HG02759 (cell line): ENCODE measurements around the gene NINJ2.

ENCODE experiments used
- ATAC-seq: cut with Tn5 transposase; IDR thresholded peaks from one replicate; pipeline ENCODE4 v1.9.1; 2021; ENCODE audit warnings: mild to moderate bottlenecking, moderate library complexity; ENCODE audit not compliant: unreplicated experiment

The NINJ2 gene

DNA sequence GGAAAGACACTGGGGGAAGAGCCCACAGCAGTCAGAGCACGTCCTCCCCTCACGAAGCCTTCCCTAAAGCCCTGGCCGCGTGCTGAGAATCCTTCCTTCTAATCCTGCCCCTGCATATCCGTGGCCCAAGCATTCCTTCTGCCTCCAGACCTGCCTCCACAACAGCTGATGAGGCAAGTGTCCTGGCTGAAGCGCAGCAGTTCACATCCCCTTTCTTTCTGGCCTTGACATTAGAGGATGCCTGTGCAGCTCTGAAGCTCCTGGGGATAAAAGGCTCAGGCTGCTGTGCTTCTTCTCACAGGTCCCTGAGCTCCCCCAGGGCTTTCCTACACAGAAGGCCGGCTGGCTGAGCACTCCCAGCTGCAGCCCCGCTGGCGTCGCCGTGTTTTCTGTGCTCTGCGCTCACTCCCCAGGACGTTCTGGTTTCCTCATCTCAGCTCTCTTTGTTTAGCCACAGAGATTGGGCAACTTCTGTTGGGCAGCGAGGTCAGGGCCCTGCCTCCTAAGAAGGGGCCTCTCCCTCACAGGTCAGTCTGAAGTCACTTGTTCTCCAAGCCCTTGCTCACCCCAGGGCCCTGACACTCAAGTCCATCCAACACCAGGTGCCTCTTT, 45.8 kb downstream of the NINJ2 start:
- ATAC-seq: no peak

DNA sequence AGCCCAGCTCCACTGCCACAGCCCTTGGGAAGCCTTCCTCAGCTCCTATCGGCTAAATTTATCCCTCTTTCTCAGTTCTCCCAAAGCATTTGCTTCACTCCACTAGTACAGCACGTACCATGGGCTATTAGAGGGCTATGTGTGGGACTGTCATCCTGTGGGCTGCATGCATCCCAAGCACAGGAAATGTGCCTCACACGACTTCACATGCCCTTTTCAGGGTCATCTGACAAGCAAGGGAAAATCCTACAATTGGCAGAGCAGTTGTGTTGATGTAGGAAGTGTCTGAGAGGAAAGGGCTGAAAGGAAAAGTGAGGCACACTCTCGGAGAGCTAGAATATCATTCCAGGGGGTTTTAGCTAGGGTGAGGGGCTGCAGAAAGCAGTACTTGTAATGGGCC, 47.6 kb downstream of the NINJ2 start:
- no peak for ATAC-seq

DNA sequence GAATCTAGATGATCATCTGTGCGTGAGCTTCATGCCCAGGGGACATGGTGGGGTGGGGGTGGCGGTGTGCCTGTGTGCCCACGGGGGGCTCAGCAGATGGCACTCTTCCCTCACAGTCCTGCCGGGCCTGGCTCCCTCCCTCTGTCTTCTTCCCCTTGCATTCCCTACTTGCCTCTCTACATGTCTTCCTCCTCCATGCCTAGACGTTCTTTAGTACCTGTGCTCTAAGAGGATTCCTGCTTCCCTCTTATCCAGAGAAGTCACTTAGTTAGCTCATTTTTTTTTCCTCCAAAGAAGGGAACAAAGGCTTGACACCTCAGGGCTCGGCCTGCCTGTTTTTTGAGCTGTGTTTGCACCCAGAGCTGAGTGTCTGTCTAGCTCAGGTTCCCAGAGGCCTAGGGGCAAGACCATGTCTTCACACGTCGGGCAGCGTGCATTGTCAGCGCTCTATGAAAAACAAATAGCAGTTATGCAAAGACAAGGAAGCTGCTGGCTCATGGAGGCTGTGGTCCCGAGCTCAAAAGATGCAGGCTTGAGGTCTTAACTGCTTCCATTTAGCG, 48.8 kb downstream of the NINJ2 start:
- ATAC-seq: no peak

DNA sequence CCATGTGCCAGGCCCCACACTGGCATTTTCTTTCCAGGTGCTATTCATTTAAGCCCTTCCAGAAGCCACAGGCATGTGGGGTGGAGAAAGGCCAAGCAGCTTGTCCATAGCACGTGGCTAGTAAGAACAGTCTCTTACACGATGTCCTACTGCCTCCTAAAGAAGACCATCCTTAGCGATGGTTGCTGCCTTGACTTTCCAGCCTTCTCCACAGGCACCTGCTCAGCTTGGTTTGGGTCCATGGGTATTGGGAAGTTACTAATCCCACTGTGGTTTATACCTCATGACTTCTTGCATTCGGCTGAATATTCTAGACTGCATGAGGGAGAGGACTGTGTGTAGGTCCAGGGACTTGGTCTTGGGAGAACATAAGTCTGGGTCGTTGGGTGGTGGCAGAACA, 49.2 kb downstream of the NINJ2 start:
- no peak for ATAC-seq

DNA sequence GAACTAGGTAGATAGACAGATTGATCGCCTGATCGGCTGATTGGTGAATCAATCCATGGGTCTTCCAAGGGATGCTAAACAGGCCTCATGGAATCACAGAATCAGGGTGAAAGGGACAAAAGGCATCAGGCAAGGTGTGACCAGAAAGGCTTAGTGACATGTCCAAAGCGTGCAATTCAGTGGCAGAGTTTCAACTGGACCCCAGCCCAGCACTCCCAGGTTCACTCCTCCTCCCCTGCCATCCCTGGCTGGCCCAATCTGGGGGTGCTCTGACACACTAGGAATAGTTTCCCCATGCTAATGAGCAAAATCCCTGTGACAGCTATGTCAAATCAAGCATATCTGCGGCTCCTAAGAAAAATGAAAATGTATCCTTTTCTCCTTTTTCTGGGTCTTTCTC, 50.4 kb downstream of the NINJ2 start:
- ATAC-seq: no peak

DNA sequence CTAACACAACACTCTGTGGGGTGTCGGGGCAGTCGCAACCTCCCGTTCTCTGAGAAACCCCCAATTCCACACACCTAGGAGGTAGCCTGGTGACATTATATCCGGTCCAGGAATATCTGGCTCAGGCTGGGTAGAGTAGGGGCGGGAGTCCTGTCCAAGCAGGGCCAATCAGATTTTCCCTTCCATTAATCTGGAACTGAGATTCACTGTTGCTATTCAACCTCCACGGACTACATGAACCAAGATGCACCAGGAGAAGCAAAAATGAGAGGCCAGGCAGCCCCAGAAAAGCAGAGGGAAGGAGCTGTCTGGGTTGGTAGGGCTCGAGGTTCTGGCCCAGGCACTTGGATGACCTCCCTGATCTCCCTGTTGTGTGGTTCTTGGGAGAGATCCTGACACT, 51.0 kb downstream of the NINJ2 start:
- ATAC-seq: no peak

DNA sequence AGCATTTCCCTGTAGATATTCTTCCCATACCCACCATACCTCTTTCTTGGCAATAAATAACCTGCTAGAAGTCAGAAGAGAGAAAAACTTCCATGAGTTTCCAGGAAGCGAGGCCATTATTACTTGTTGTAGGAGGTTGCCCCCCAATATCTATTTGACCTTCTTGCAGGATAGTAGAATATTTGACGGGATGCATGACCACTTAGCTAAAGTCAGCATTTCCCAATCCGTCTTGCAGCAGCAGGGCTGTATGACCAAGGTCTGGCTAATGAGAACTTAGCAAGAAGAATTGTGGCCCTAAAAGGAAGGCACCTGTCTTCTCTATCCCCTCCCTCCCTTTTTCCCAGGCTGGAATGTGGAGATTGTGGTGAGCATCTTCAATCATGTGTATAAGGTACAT, 51.5 kb downstream of the NINJ2 start:
- ATAC-seq: no peak

DNA sequence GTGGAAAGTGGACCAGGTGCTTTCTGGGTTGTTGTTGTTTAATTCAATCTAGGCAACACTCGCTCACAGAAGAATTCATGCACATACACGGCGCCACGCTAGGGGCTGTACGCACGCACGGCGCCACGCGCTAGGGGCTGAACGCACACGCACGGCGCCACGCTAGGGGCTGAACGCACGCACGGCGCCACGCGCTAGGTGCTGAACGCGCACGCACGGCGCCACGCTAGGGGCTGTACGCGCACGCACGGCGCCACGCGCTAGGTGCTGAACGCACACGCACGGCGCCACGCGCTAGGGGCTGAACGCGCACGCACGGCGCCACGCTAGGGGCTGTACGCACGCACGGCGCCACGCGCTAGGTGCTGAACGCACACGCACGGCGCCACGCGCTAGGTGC, 54.3 kb downstream of the NINJ2 start:
- ATAC-seq: no peak

DNA sequence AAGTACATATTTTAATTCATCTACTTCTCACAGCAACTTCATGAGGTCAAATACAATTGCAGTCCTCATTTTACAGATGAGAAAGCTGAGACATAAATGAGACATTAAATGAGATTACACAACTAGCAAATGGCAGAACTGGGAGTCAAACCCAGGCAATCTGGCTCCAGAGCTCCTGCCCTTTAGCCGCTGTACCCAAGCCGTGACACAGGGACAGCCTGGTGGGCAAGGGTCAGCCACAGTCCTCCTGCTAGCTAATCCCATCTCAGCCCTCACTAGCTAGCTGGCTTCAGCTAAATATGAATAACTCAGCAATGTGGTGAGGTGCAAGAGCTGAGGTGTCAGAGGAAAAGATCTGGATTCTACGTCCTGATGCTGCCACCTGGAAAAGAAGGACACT, 54.8 kb downstream of the NINJ2 start:
- ATAC-seq: no peak

DNA sequence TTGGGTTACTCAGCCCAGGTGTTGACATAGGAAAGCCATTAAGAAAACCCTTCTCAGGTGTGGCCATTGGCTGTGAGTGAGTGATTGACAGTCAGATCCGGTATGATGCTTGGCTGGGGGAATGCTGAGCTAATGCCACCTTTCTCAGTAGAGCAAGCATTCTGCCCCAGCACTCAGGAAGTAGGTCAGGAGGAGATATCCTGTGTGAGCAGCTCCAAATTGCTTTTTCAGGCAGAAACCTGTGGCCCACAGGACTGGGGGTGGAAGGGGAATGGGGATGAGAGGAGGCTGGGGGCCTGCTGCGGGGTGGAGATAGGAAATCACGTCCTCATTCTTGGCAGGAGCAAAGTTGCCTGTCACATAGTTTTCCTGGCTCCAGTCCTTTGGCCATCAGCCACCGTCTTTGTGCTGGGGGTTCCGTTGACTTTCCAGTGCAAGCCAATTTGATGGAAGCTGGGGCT, 55.7 kb downstream of the NINJ2 start:
- ATAC-seq: no peak

DNA sequence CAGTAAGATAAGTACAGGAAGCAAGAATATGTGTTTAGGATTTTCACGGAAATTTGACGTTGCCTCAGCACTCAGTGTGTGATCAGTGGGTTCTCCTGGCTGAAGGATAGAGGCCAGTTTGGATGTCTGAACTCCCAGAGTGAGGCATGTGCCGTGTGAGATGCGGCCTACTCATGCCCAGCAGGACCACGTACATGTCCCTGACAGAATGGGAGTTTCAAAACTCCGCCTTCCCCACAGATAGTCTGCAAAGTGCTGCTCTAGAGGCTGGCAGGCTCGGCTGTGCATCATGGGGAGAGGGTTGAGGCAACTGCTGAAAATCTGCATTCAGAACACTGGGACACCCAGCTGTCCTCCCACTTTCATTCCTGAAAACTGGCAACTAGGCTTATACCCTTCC, 58.3 kb downstream of the NINJ2 start:
- no peak for ATAC-seq

DNA sequence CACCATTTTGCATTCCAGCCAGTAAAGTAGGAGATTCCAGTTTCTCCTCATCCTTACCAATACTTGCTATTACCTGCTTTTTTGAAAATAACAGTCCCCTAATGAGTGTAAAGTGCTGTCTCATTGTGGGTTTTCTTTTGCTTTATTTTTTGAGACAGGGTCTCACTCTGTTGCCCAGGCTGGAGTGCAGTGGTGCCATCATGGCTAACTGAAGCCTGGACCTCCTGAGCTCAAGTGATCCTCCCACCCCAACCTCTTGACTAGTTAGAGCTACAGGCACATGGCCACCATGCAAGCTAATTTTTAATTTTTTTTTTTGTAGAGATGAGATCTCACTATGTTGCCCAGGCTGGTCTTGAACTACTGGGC, 60.6 kb downstream of the NINJ2 start:
- ATAC-seq: no peak

DNA sequence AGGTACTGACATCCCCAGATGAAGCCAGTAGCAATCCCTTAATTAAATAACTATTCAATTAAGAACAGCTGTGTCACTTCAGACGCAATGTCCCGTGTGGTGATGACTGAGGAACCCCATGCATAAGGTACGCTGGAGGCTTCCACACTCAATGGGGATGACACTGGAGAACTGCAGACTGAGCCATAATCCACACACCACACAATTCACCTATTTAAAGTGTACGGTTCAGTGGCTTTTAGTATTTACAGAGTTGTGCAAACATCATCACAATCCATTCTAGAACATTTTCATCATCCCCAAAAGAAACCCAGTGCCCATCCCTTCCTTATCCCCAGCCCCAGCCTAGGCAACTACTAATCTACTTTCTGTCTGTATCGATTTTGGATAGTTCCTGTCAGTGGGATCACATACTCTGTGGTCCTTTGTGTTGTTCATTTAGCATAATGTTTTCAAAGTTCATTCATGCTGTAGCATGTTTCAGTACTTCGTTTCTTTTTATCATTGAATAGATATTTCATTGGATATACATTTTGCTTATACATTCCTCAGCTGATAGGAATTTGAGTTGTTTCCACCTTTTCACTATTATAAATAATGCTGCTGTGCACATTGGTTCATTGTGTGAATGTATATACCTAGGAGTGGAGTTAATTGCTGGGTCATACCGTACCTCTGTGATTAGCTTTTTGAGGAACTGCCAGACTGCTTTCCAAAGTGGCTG, 61.1 kb downstream of the NINJ2 start:
- ATAC-seq: no peak

DNA sequence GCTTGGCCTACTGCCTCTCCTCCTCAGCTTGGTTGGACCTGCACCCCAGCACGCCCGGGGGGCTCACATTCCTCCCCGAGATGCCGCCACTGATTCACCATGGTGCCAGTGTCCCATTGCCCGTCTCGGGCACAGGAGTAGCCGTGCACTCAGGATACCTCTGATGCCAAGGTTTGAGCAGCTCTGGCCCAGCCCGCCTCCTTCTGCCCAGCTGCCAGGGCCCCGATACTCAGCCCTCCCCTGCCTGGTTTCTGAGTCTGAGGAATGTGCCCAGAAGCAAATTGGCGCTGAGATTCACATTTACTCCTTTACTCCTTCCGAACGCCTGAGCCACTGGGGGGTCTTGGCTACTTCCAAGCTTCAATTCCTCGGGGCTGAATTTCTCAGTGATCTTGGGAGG, 63.5 kb downstream of the NINJ2 start:
- ATAC-seq: no peak

DNA sequence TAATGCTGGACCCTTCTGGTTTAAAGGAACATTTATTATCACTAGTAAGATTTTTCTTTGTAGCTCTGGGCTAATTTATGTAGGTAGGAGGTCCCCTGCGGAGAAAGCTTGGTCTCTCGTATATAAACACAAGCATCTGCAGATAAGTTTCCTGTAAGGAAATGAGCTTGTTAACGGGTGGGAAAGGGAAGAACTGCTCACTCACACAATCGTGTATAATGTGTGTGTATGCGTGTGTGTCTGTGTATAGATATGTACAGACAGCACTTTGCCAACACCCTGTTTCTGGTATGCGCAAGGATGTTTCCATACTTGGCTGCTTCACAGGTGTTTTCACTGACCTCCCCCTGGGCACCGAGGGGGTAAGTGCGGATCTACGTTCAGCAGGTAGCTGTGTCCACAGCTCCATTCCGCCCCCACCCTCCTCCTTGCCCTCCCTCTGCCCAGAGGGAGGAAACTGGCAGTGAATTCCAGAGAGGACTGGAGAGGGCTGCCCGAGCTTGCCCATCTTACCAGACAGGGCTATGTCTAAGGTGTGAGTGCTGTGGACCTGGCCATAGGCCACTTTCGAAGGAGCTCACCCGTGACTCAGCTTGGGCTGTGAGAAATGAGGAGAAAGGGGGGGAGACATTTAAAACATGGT, 65.2 kb downstream of the NINJ2 start:
- no peak for ATAC-seq

DNA sequence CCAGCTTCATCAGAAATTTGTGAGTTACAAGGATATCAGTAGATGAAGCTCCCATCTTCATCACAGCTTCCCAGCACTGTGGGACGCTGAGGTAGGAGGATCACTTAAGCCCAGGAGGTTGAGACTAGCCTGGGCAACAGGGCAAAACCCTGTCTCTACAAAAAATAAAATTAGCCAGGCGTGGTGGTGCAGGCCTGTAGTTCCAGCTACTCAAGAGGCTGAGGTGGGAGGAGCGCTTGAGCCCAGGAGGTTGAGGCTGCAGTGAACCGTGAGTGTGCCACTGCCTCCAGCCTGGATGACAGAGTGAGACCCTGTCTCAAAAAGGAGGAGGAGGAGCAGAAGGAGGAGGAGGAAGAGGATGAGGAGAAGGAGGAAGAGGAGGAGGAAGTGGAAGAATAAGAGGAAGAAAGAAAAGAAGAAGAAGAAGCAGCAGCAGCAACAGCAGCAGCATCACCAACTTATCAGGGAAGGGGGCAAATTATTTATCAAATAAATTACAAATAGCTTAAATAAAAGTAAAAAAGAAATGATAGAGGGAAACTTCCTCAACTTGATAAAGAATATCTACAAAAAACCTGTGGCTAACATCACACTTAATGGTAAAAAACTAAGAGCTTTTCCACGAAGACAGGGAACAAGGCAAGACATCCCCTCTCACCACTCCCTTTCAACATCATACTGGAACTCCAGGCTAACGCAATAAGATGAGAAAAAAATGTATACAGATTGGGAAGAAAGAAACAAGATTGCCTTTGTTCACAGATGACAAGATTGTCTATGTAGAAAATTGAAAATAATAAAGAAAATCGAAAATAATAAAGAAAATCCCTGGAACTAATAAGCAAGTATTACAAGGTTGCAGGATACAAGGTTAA, 69.6 kb downstream of the NINJ2 start:
- no peak for ATAC-seq

DNA sequence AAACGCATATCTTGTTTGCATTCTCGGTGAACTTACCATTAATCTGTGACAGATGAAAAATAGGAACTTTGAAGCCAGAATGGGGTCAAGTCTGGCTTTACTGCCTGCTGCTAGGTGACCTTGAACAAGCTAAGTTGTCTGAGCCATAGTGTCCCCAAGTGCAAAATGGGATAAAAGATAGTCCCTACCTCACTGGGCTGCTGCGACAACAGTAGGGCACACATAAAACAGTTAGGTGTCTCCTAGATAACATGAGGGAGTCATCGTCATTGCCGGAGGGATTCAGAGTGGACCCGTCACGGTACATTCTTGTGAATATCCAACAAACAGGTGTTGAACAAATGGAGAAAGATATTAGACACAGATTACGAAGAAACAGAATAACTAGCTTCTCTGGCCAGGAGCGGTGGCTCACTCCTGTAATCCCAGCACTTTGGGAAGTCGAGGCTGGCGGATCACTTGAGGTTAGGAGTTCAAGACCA, 71.2 kb downstream of the NINJ2 start:
- no peak for ATAC-seq

DNA sequence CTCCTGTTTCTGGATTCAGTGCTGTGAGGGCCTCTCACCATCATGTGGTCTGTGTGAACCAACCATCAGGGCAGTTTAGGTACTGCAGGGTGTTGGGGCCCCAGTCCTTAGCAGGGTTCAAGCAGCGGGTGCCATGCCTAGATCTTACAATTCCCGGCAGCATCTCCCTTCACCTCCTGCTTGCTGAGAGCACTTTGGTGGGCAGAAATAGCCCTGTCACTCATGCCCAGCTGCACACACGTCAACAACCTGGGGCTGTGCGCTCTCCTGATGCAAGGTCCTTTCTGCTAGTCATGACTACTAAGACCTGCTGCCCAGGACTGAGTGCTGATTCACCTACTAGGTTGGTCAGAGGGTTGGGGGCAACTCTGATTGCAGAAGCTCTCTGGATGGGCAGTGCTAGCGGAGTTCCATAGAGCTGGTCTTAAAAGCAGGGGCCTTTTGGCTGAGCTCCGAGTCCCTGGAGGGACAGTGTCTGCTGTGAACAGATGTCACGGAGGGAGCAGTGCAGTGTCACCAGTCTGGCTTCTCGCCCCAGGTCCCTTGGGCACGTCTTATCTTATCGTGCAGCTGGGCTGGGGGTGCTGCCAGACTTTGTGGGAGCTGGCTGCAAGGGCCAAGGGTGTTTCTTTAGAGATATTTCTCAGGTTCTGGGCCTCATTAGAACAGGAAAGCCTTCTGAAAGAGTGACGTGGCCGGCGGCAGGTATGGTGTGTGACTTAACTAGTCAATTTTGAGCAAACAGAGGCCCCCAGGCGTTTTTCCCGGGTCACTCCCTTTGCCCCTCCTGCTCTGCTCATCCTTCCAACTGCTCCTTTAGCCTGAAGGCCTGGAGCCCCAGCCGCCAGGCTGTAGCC, 71.8 kb downstream of the NINJ2 start:
- no peak for ATAC-seq

DNA sequence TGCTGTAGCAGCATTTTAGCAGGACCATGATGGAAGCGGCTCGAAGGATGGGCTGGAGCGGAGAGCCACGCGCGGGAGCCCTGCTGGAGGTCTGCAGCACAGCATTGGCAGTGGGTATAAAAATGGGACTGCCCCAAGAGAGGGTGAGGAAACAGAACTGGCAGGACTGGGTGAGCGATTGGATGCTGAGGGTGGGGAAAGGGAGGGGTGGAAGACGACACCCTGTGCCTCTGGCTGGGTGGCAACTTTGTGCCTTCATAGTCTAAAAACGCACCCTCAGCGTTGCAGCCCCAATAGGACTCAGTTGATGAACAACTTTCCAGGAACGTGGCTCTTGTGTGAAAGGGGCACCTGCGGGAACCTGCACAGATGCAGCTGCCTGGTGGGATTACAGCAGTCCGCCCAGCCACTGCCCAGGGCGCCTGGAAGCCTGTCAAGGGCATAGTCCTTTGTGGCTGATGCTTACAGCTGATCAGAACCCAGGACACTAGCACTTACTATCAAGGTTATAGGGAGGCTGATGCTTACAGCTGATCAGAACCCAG, 73.0 kb downstream of the NINJ2 start:
- no peak for ATAC-seq

DNA sequence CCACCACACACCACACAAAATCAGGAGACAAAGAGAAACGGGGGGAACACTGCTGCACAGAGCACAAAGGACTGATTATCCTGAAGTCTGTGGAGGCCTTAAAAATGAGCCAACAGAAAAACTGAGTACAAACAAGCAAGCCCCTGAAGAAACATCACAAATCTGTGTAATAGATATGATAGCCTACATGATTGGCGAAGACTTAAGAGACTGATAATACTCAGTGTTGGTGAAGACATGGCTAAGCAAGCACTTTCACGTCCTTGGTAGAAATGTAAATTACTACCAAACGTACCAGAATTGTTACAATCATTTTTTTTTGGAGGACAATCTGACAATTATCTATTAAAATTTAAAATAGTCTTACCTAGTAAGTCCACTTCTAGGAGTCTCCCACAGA, 74.6 kb downstream of the NINJ2 start:
- ATAC-seq: no peak
